Medulla oblongata (tissue), 1 donor: ENCODE data around the gene NT5DC4.

Experiments
- DNase-seq: peaks from one replicate; pipeline ENCODE4 v3.0.0-alpha.2; 2015; ENCODE audit errors: extremely low spot score

Gene NT5DC4

DNA sequence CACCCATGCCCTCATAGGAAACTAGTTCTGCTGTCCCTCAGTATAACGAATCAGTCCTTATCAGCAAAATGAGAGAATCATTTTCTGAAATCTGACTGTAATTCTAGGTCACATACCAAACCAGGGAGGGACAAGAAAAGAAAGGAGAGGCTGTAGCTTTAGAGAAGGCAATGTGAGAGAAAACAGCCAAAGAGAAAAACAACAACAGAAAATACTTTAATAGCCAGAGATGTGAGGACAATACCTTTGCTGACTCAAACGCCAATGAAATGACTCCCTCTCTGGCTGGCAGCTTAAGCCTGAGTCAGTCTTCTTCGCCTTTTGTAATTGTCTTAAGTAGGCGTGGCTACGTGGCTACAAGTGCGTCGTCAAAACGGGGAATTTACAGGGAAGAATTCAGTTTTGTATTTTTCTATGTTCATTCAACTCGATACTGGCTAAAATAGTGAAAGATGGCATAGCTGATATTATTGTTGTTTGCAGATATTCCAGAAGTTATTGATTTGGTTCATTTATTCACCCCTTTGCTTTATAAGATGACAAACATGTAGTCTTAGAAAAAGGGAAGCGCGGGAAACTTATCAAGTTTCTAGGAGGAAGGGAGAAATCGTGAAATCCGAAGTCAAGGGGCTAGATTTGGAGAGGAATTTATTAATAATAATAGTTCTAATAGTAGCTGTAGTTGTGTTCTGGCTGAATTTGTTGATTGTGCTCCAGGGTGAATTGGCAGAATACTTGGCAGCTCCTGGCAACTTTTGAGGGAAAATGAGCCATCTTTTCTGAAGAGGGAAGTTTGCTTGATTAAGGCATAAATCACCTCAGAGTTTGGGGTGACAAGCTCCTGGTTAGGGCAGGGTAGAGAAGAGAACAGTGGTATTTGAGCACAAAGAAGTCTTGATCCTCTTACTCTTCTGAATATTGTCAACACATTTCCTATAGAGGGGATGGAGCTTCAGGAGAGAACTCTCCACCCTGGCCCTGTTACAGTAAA, 63.7 kb downstream of the NT5DC4 start, which contains the start of gene IL1A:
Gene IL1A, minus strand, starts transcription at position 295 of the 991 bp plus-strand sequence. CDS start 723 bp downstream, outside the sequence.
- DNase-seq = peak; percentile 71

- no peak for DNase-seq
Measured at GRCh38 chr2:112787294-112787693, 66.5 kb downstream of the NT5DC4 start.

- peak; percentile 51 for DNase-seq
Measured at GRCh38 chr2:112787729-112788393, 67.0 kb downstream of the NT5DC4 start.

DNA sequence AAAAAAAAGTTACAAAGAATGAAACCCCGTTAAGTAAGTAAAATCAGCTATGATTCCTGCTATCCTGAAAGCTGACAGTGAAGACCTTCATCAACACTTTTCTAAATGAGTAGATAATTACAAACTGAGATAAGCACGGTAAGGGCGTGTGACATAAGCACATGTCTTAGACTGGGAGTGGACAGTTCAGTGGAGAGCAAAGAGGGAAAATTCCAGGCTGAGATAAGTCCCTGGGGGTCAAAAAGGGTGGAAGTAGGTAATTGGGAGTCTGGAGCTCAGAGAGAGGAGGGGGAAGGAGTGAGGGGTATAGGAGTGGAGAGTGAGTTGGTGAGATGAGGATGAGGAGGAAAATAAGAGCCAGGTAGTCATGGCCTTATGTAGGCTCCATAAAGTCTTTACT, 67.8 kb downstream of the NT5DC4 start:
- DNase-seq = no peak
